GM12878 (cell line): ENCODE results near the gene JMJD6. TPM values are rescaled to one million over a fixed set of nuclear protein-coding genes. Genes with fewer than 3 reads are reported as not detected.
A peak's percentile ranks its signal among the peaks of the same experiment; 100 is the strongest.

Experiments
- CEBPZ ChIP-seq: fragments of 150-350 bp; IDR thresholded peaks from 2 replicates; pipeline ENCODE4 v1.6.1; 2016; ENCODE audit warnings: low read depth, low read length
- CHD2 ChIP-seq: IDR thresholded peaks from 2 replicates; pipeline ENCODE4 v1.6.1; 2011; ENCODE audit warnings: low read depth, low read length, improper control_type of control experiment, borderline replicate concordance
- CHD4 ChIP-seq: fragments of 200-600 bp; sonication (generic); IDR thresholded peaks from 2 replicates; pipeline ENCODE4 v1.6.1; 2016; ENCODE audit warnings: mild to moderate bottlenecking
- EED ChIP-seq: sonication (generic); IDR thresholded peaks from 2 replicates; pipeline ENCODE4 v1.6.1; 2016; ENCODE audit warnings: antibody characterized with exemption, low read depth
- JUND ChIP-seq: IDR thresholded peaks from 2 replicates; pipeline ENCODE4 v1.6.1; 2012; ENCODE audit warnings: low read depth, mild to moderate bottlenecking, low read length, improper control_type of control experiment, moderate library complexity
- MTA3 ChIP-seq: IDR thresholded peaks from 2 replicates; pipeline ENCODE4 v1.6.1; 2012; ENCODE audit warnings: low read length, inconsistent platforms, borderline replicate concordance
- NBN ChIP-seq: fragments of 450-650 bp; IDR thresholded peaks from 2 replicates; pipeline ENCODE4 v1.6.1; 2016
- RUNX3 ChIP-seq: IDR thresholded peaks from 2 replicates; pipeline ENCODE4 v1.6.1; 2012; ENCODE audit warnings: low read length, inconsistent platforms
- SKIL ChIP-seq: fragments of 450-650 bp; IDR thresholded peaks from 2 replicates; pipeline ENCODE4 v1.6.1; 2017; ENCODE audit warnings: mild to moderate bottlenecking, low read depth, inconsistent platforms; ENCODE audit not compliant: poor library complexity, severe bottlenecking
- SREBF2 ChIP-seq: IDR thresholded peaks from 2 replicates; pipeline ENCODE4 v1.6.1; 2012; ENCODE audit warnings: mild to moderate bottlenecking, low read length
- SUPT20H ChIP-seq: IDR thresholded peaks from 2 replicates; pipeline ENCODE4 v1.6.1; 2011; ENCODE audit warnings: low read depth, mild to moderate bottlenecking, low read length, moderate library complexity, borderline replicate concordance; ENCODE audit not compliant: control insufficient read depth
- TBL1XR1 ChIP-seq: IDR thresholded peaks from 2 replicates; pipeline ENCODE4 v1.6.1; 2012; ENCODE audit warnings: low read depth, low read length, improper control_type of control experiment
- ZBTB11 ChIP-seq: fragments of 450-650 bp; formaldehyde crosslinking; IDR thresholded peaks from 2 replicates; pipeline ENCODE4 v1.5.0; 2022; ENCODE audit warnings: mild to moderate bottlenecking, missing genetic modification characterization
- ZBTB40 ChIP-seq: fragments of 450-650 bp; IDR thresholded peaks from 2 replicates; pipeline ENCODE4 v1.6.1; 2016; ENCODE audit warnings: mild to moderate bottlenecking, moderate library complexity, borderline replicate concordance
- ZNF207 ChIP-seq: fragments of 450-650 bp; IDR thresholded peaks from 2 replicates; pipeline ENCODE4 v1.6.1; 2014; ENCODE audit warnings: antibody characterized with exemption, mild to moderate bottlenecking, borderline replicate concordance
- ZSCAN29 ChIP-seq: fragments of 450-650 bp; IDR thresholded peaks from 2 replicates; pipeline ENCODE4 v1.6.1; 2017; ENCODE audit warnings: mild to moderate bottlenecking, moderate library complexity
- ZZZ3 ChIP-seq: IDR thresholded peaks from 2 replicates; pipeline ENCODE4 v1.6.1; 2011; ENCODE audit warnings: low read depth; ENCODE audit not compliant: control insufficient read depth, insufficient read length
- polyA plus RNA-seq, 11 experiments: library from polyadenylated mRNA; depleted of rRNA in 4 of 11; unstranded in 6 of 11; stranded (reverse) in 5 of 11; fragments of >200 nt; fragmentation: Nextera tagmentation in 4 of 11; fragmentation: Illumina TruSeq in 1 of 11; extraction: Ambion mirVana in 4 of 11; extraction: Trizol in 1 of 11; gene quantifications; 1 replicate in 1 of 11; 2 replicates in 10 of 11; pipeline versions ENCODE4 v1.2.1 to v1.2.3, GENCODE V29; 2011 to 2016; ENCODE audit warnings: inconsistent platforms in 2 of 11, missing spikeins in 2 of 11, low read depth in 1 of 11
- total RNA-seq, 4 experiments: library from RNA; depleted of rRNA in 3 of 4; stranded (reverse); fragments of >200 nt in 3 of 4; fragmentation: Illumina TruSeq in 1 of 4; extraction: Trizol in 1 of 4; gene quantifications; 2 replicates each; pipeline versions ENCODE4 v1.2.1 to v1.2.3, GENCODE V29; 2013 to 2021

JMJD6 gene
- total and polyA plus RNA-seq, 10 of the 15 experiments (the other 5 are each of a cell fraction or from before 2014, with no cell fraction given), result 1.2 to 36.0 (median 22.2) TPM

- TF ChIP-seq CHD4 (no peak), NBN (peak; percentile 89), JUND (0 out of 2 replicates have a peak, but pooled peaks have one; percentile 59), ZBTB40 (no peak), TBL1XR1 (no peak), CHD2 (peak; percentile 75), SUPT20H (no peak), ZSCAN29 (no peak), CEBPZ (no peak), RUNX3 (peak; percentile 84), ZBTB11 (no peak), EED (0 out of 2 replicates have a peak, but pooled peaks have one; percentile 36), ZNF207 (peak; percentile 87), ZZZ3 (no peak), SKIL (no peak), SREBF2 (no peak), MTA3 (no peak)
Measured at GRCh38 chr17:76737676-76738467, 11.5 kb upstream of the JMJD6 start, which contains the start of gene MFSD11 (continued).
